Lung (tissue), 12 donors: Measurements from ENCODE around the gene SCNN1G. TPM values are rescaled to one million over a fixed set of nuclear protein-coding genes. Genes with fewer than 3 reads are reported as not detected.

ENCODE experiments used
- ATAC-seq: fragments of 200-7000 bp; cut with Tn5 transposase; one replicate; pipeline ENCODE4 v1.9.1; 2020; ENCODE audit warnings: moderate number of reproducible peaks; ENCODE audit not compliant: insufficient read depth, low FRiP score
- DNase-seq, 3 donors: peaks; one replicate each; pipeline ENCODE4 v3.0.0-alpha.2; 2013 to 2017
- H3K27ac ChIP-seq, 2 donors: one replicate each; pipeline ENCODE4 v1.5.1; 2013; ENCODE audit warnings: mild to moderate bottlenecking in 2 of 2, moderate library complexity in 2 of 2, control low read depth in 1 of 2, inconsistent platforms in 1 of 2, low read depth in 1 of 2, low read length in 1 of 2
- H3K27me3 ChIP-seq, 3 donors: one replicate each; pipeline ENCODE4 v1.5.1; 2013; ENCODE audit warnings: low read length in 2 of 3; ENCODE audit not compliant: control insufficient read depth in 3 of 3, insufficient read depth in 3 of 3
- H3K36me3 ChIP-seq, 4 donors: one replicate each; pipeline ENCODE4 v1.5.1; 2013; ENCODE audit warnings: low read length in 4 of 4, mild to moderate bottlenecking in 1 of 4, moderate library complexity in 1 of 4; ENCODE audit not compliant: control insufficient read depth in 4 of 4, insufficient read depth in 4 of 4
- H3K4me1 ChIP-seq, 5 donors: one replicate each; pipeline ENCODE4 v1.5.1; 2013; ENCODE audit warnings: low read length in 5 of 5, mild to moderate bottlenecking in 2 of 5, moderate library complexity in 1 of 5; ENCODE audit not compliant: control insufficient read depth in 5 of 5, insufficient read depth in 5 of 5
- H3K4me3 ChIP-seq: one replicate; pipeline ENCODE4 v1.5.1; 2013; ENCODE audit warnings: mild to moderate bottlenecking, control low read depth, moderate library complexity
- H3K9ac ChIP-seq, 2 donors: one replicate each; pipeline ENCODE4 v1.5.1; 2013; ENCODE audit warnings: low read length in 2 of 2, control low read depth in 1 of 2; ENCODE audit not compliant: insufficient read depth in 1 of 2
- H3K9me3 ChIP-seq, 4 donors: one replicate each; pipeline ENCODE4 v1.5.1; 2013; ENCODE audit warnings: low read length in 3 of 4, mild to moderate bottlenecking in 1 of 4, moderate library complexity in 1 of 4; ENCODE audit not compliant: control insufficient read depth in 4 of 4, insufficient read depth in 3 of 4
- CTCF ChIP-seq: IDR thresholded peaks from 2 replicates; pipeline ENCODE4 v1.5.1; 2012; ENCODE audit warnings: mild to moderate bottlenecking; ENCODE audit errors: control extremely low read depth, extremely low read depth
- WGBS, 2 donors: extraction: QIAGEN DNeasy Blood & Tissue Kit; methylation state at CpG; one replicate each; pipeline ENCODE4 v1.1.7; 2013; 5-methylcytosine and 5-hydroxymethylcytosine counted together
- polyA plus RNA-seq, 2 donors: library from polyadenylated mRNA; stranded (reverse); fragments of 200-250 nt; gene quantifications; one replicate each; pipeline ENCODE4 v1.2.1, GENCODE V29; 2013
- total RNA-seq, 2 donors: library from RNA; depleted of rRNA in 1 of 2; stranded (reverse); fragments of >200 nt in 1 of 2; gene quantifications; one replicate each; pipeline ENCODE4 v1.2.1, GENCODE V29; 2014 to 2021
- donor health status: control.
- donor health status: control.
- donor health status: Bipolar disorder and iron deficiency.
- donor health status: healthy.
- donor health status: DM: yes; HTN: yes; CAD: no.

The SCNN1G gene
- total and polyA plus RNA-seq, 4 donors: 7.3 to 16.8 (median 11.3) TPM

GRCh38 chr16:23225634-23226033 lies 43.1 kb downstream of the SCNN1G start:
- ATAC-seq (no peak), DNase-seq (no peak)
- no peaks in the 10 kb centered on the region for H3K27me3 ChIP-seq
- peaks cover 0 to 4% (median 0%) of the 10 kb centered on the region in 4 donors for H3K9me3 ChIP-seq
- H3K36me3 ChIP-seq: no peaks in the 10 kb centered on the region
- H3K4me3 ChIP-seq: no peak overlapping the region
- H3K4me1 ChIP-seq: no peaks in the 10 kb centered on the region
- no peak overlapping the region for H3K27ac ChIP-seq
- no peak overlapping the region for H3K9ac ChIP-seq
- TF ChIP-seq CTCF: no peak

- Histone ChIP-seq H3K4me3 (no peak overlapping the region), H3K36me3 (no peaks in the 10 kb centered on the region), H3K4me1 (no peaks in the 10 kb centered on the region), H3K27ac (no peak overlapping the region), H3K27me3 (no peaks in the 10 kb centered on the region), H3K9ac (no peak overlapping the region), H3K9me3 (peaks cover 0 to 4% (median 0%) of the 10 kb centered on the region in 4 donors)
- ATAC-seq: no peak
- no peak for TF ChIP-seq CTCF
- DNase-seq: no peak
- WGBS, 2 donors: 57 to 66% methylated on average over 4 of the region's 4 CpGs
These were observed 45.0 kb downstream of the SCNN1G start for GRCh38 chr16:23227529-23227928.

GRCh38 chr16:23229714-23230113 lies 47.2 kb downstream of the SCNN1G start:
- Histone ChIP-seq H3K4me1 (no peaks in the 10 kb centered on the region), H3K27me3 (no peaks in the 10 kb centered on the region), H3K4me3 (no peak overlapping the region), H3K27ac (no peak overlapping the region), H3K36me3 (no peaks in the 10 kb centered on the region), H3K9ac (no peak overlapping the region), H3K9me3 (peaks cover 0 to 4% (median 0%) of the 10 kb centered on the region in 4 donors)
- ATAC-seq (no peak), DNase-seq (no peak)
- no peak for TF ChIP-seq CTCF
- 81 to 90% methylated on average over 4 of the region's 4 CpGs for WGBS, 2 donors

GRCh38 chr16:23232806-23233205 lies 50.3 kb downstream of the SCNN1G start:
- no peaks in the 10 kb centered on the region for H3K27me3 ChIP-seq
- H3K9ac ChIP-seq: no peak overlapping the region
- 52 to 66% methylated on average over 2 of the region's 2 CpGs for WGBS, 2 donors
- DNase-seq: peak; percentile 9 to 46 (median 24)
- no peak for TF ChIP-seq CTCF
- no peak overlapping the region for H3K27ac ChIP-seq
- no peak for ATAC-seq
- H3K4me3 ChIP-seq: no peak overlapping the region
- H3K9me3 ChIP-seq: no peaks in the 10 kb centered on the region
- no peaks in the 10 kb centered on the region for H3K36me3 ChIP-seq
- no peaks in the 10 kb centered on the region for H3K4me1 ChIP-seq
